Brain microvascular endothelial cell (primary cell): ENCODE data around the gene ATP6V0A1.

Source experiments
- DNase-seq: peaks from one replicate; pipeline ENCODE4 v3.0.0-alpha.2; 2020
- H3K27ac ChIP-seq: fragments of 250-450 bp; sonication (Bioruptor Pico); 2 replicates; pipeline ENCODE4 v1.5.1; 2020; ENCODE audit warnings: mild to moderate bottlenecking, moderate library complexity
- H3K27me3 ChIP-seq: fragments of 250-450 bp; sonication (Bioruptor Pico); replicated peaks from 2 replicates; pipeline ENCODE4 v1.5.1; 2020; ENCODE audit warnings: mild to moderate bottlenecking
- H3K36me3 ChIP-seq: fragments of 250-450 bp; sonication (Bioruptor Pico); replicated peaks from 2 replicates; pipeline ENCODE4 v1.5.1; 2020; ENCODE audit warnings: mild to moderate bottlenecking
- H3K4me3 ChIP-seq: 2 replicates; pipeline ENCODE4 v1.5.1; 2011; ENCODE audit warnings: low read depth, mild to moderate bottlenecking, control low read depth, low read length, moderate library complexity
- CTCF ChIP-seq: IDR thresholded peaks from 2 replicates; pipeline ENCODE4 v1.5.1; 2011; ENCODE audit warnings: low read depth, mild to moderate bottlenecking, moderate library complexity, low read length, control low read depth, inconsistent platforms; ENCODE audit errors: missing control alignments
- in situ Hi-C: cut with HindIII; loops from 2 replicates; pipeline ENCODE4 v1.10.0; 2017; ENCODE audit warnings: low sequenced_read_pairs, low pct_ligation_motif_present

Gene ATP6V0A1

GRCh38 chr17:42458497-42459255 is at the start of gene ATP6V0A1:
Gene ATP6V0A1, plus strand, starts transcription at chr17:42458878. Its CDS starts 2,017 bp downstream, at chr17:42460895.
- H3K27me3 ChIP-seq = no peaks in the 10 kb centered on the region
- in situ Hi-C loops = no loop called here
- H3K4me3 ChIP-seq = peak within 1 kb of the TSS; percentile 81
- H3K36me3 ChIP-seq = peaks cover 11% of the 10 kb centered on the region
- peak; percentile 88 for DNase-seq
- peak within 1 kb of the TSS; percentile 66 for H3K27ac ChIP-seq
- TF ChIP-seq CTCF = no peak

DNA sequence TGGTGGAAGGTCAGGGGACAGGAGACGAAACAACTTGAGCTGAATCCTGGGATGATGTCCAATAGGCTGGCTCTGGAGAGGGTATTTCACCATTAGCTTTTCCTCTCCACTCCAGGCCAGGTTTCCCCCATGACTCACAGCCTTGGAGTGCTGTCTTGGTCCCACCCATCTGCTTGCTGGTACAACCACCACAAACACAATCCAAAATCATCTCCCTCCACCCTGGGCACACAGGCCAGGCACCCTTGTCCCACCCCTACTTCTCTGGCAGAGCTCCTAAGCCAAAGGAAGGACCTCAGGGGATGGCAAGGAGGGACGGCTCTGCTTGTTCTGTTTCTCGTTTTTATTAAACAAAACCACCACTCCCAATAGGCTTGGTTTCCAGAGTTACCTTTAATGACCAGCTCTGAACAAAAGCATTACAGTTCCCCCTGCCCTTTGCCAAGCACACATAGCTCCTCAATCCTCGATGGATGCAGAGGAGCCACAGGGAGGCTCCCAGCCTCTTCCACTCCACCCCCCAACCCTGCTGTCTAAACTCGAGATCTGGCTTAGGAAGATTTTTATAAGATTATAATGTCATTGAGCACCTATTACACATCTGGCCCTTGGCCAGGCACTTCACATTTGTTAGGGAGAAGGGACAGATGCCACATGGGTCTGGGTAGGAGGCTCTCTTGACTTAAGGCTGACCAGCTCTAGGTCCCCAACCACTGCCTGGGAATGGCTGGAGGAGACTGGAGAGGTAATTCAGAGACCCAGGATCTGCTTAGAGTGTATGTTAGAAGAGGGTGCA is 49.0 kb upstream of the ATP6V0A1 start:
- peak; percentile 71 for DNase-seq
- Histone ChIP-seq H3K36me3 (peaks cover 23% of the 10 kb centered on the region), H3K4me3 (no peak overlapping the region), H3K27me3 (no peaks in the 10 kb centered on the region), H3K27ac (peak overlapping the region; percentile 23)
- TF ChIP-seq CTCF = no peak
- in situ Hi-C loops = no loop called here

- TF ChIP-seq CTCF = no peak
- no peak overlapping the region for H3K27ac ChIP-seq
- in situ Hi-C loops = no loop called here
- no peak for DNase-seq
- H3K4me3 ChIP-seq = no peak overlapping the region
- peaks cover 20% of the 10 kb centered on the region for H3K36me3 ChIP-seq
- H3K27me3 ChIP-seq = no peaks in the 10 kb centered on the region
Measured at GRCh38 chr17:42410319-42410685, 48.4 kb upstream of the ATP6V0A1 start.

- Histone ChIP-seq H3K27me3 (no peaks in the 10 kb centered on the region), H3K36me3 (peaks cover 19% of the 10 kb centered on the region), H3K27ac (no peak overlapping the region), H3K4me3 (no peak overlapping the region)
- in situ Hi-C loops = no loop called here
- TF ChIP-seq CTCF = no peak
- no peak for DNase-seq
Measured at GRCh38 chr17:42411361-42411760, 47.3 kb upstream of the ATP6V0A1 start.

GRCh38 chr17:42411905-42412679 is 46.6 kb upstream of the ATP6V0A1 start:
- no peak overlapping the region for H3K27ac ChIP-seq
- H3K4me3 ChIP-seq = no peak overlapping the region
- no peak for DNase-seq
- in situ Hi-C loops = no loop called here
- H3K36me3 ChIP-seq = peaks cover 17% of the 10 kb centered on the region
- TF ChIP-seq CTCF = no peak
- no peaks in the 10 kb centered on the region for H3K27me3 ChIP-seq
